ACHN (cell line): ENCODE measurements around the gene TPD52L2.
A peak's percentile ranks its signal among the peaks of the same experiment; 100 is the strongest.

Experiments
- DNase-seq: peaks from one replicate; pipeline ENCODE4 v3.0.0-alpha.2; 2015
- in situ Hi-C: cut with HindIII; loops from 2 replicates; pipeline ENCODE4 v1.10.0; 2017; ENCODE audit warnings: low sequenced_read_pairs, low pct_ligation_motif_present, low pct_unique_long_range_greater_than_20kb

The TPD52L2 gene

DNA sequence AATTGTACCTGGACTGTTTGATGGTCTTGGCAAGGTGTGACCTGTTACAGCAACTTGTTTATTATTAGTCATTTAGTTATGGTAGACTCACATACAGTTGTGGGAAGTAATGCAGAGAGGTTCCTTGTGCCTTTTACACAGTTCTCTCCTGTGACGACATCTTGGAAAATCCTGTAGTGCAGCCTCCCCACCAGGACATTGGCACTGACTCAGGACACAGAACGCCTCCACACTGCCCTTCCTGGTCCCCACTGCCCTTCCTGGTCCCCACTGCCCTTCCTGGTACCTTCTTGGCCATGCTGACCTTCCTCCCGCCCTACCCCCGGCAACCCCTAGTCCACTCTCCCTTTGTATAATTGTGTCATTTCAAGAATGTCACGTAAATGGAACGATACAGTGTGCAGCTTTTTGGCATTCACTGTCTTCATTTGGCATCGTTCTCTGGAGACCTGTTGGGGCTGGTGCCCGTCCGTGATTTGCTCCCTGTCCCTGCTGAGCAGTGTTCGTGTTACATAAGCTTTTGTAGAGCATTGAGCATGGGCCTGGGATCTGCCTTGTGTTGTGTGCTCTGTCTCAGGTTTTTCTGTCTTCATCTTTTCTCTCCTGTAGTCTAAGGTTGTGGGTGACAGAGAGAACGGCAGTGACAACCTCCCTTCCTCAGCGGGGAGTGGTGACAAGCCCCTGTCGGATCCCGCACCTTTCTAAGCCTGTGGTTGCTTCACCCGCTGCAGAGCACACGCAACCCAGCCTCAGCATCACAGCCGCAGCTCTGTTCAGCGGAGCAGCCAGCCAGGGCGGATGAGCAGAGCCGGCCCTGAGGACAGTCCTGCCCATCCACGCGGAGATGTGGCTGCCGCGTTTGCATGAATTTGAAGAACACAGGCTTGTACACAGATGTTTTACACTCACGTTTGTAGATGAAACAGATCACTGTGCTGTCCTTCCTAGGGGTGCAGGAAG lies 24.5 kb downstream of the TPD52L2 start:
- in situ Hi-C loops, result no loop called here
- no peak for DNase-seq

- no peak for DNase-seq
- in situ Hi-C loops, result no loop called here
Measured at GRCh38 chr20:63890201-63890576, 25.1 kb downstream of the TPD52L2 start.

DNA sequence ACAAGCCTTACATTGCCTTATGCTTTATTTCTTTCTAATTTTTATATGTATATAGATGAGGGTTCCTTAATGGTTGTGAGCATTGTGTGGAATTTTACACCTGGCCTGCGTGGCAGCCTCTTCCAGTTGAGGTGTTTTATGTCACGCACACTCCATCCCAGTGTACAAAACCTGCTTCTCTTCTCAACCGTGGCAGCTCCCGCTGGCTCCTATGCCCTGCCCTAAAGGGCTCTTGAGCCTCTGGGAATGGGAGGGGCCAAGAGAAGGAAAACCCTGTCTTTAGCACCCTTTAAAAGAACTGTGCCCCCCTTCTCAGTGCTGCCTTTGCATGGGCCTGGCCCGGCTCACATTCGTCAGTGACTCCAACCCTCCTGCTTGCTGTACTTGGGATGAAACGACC lies 25.5 kb downstream of the TPD52L2 start:
- in situ Hi-C loops, result no loop called here
- DNase-seq, result no peak

DNA sequence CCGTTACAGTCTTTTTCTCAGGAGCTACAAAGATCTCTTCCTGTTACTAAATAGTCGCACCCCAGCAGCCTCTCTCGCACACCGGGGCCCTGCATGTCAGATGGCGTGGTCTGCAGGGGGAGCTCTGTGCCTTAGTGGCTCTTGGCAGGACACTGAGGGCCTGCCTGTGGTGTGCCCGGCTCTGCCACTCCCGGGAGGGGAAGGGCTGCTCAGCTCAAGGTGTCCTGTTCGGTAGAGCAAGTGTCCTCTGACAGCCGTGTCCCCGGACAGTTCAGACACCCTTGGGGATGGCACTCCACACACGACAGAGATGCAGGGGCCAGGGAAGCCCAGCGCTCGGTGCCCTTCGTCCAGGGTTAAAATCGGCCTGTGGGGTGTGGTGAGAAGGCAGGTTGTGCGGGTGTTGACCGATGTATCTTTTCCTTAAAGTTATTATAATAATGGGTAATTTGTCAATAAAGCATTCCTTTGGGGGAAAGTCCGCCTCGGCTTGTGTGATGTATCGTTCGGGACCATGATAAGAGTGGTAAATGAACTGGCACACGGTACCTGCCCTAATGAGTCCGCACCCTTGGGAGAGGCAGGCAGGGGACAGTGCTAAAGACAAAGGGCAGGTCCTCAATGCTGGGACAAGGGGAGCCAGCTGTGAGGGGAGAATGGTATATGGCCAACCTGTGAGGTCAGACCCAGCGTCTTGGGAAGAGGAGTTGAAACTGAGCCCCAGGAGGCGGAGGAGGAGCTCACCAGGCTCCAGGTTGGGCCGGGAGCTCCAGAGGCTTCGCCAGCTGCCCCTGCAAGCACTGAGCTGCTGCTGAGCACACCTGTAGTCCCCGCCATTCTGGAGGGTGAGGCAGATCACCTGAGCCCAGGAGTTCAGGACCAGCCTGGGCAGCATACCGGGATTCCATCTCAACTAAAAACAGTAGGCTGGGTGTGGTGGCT lies 26.3 kb downstream of the TPD52L2 start:
- no peak for DNase-seq
- in situ Hi-C loops, result no loop called here

- in situ Hi-C loops, result no loop called here
- DNase-seq, result no peak
Measured at GRCh38 chr20:63892402-63892801, 27.3 kb downstream of the TPD52L2 start.

DNA sequence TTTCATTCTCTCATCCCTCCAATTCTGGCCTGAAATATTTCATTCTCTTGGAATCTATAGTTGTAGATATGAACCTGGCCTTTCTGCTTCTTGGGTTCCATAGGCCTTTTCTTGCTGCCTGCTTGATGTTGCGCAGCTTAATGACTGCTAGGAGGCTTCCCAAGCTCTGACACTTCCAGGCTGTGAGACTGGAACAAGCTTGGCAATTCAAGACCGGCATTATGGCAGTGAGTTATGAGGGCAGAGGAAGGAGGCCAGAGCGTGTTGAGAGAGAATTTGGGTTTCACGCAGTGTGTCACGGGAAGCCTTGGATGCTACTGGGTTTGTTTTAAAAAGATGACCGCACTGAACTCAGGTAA lies 28.9 kb downstream of the TPD52L2 start:
- in situ Hi-C loops, result no loop called here
- DNase-seq, result no peak

DNA sequence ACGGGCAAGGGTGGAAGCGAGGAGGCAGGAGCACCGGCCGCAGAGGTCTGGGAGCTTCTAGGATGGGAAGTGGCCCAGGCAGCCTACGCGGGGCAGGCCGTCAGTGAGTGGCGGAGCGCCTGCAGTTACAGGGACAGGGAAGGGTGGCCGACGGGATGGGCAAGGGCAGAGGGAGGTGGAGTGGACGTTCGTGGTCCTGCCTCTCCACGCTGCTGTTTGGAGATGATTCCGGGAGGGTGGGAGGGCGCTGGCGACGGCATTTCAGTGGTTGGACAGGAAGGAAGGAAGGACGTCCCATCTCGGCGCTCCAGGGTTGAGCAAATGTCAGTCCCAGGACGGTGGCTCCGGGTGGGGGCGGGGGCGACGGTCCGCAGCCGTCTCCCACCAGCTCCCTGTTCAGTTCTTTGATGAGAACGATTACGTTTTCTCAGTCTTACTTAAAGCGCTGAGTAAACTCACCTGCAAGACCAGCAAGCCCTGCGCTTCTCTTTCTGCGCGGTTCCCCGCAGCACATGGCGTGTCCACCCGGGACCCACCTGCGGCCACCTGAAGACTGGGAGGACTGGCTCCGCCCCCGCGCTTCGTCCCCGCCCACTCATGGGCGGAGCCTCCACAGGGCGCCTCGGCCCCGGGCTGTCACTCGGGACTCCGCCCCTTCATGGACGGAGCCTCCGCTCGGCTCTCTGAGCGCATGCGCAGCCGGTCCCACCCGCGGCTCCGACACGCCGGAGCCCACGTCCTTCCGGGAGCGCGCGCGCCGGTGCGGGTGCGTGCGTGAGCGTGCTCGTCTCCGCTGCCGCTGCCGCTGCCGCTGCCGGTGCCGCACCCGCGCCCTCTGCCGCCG lies 29.5 kb downstream of the TPD52L2 start, which contains the start of gene DNAJC5:
TSS of gene DNAJC5 (plus strand) at position 769 of the 844 bp plus-strand sequence. CDS start 33,220 bp downstream, outside the sequence.
- DNase-seq, result peak; percentile 86
- in situ Hi-C loops, result no loop called here

- in situ Hi-C loops, result no loop called here
- DNase-seq, result no peak
Measured at GRCh38 chr20:63895202-63895951, 30.3 kb downstream of the TPD52L2 start.

- peak; percentile 18 for DNase-seq
- in situ Hi-C loops, result no loop called here
Measured at GRCh38 chr20:63895952-63896263, 30.8 kb downstream of the TPD52L2 start.

DNA sequence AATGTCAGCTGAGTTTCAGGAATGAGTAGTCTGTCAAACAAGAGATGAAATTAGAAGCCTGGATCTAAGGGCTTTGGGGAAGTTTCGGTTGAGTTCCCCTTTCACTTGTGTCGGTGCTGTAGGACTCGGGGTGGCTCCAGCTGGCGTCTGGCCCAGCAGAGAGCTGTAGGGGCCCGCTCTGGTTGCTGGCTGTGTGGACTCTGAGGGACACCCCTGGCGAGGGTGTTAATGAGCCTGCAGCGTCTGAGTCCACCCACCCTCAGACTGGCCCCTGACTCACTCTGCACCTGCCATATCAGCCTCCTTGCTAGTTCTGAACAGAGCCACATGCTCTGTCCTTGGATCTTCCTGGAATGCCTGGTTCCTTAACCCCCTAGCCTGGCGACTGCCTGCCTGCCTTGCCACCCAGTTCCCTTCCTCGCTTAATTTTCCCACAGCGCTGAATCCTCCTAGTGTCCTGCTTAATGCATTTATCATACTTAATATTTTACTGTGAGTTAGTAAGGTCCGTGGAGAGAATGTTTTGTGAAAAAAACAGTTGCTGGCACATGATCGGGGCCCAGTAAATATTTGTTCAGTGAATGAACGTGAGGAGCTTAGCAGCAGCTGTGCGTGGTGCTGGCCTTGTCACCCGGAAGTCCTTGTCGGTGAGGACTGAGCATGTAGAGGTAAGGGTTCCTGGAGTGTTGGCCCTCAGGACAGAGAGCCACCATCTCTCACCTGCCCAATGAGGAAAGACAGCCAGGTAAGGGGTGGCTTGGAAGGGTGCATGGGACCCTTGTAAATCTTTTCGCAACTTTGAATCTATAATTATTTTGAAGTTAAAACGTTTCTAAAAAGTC lies 31.4 kb downstream of the TPD52L2 start:
- in situ Hi-C loops, result no loop called here
- peak; percentile 40 for DNase-seq

- in situ Hi-C loops, result no loop called here
- DNase-seq, result no peak
Measured at GRCh38 chr20:63897978-63898561, 33.0 kb downstream of the TPD52L2 start.

DNA sequence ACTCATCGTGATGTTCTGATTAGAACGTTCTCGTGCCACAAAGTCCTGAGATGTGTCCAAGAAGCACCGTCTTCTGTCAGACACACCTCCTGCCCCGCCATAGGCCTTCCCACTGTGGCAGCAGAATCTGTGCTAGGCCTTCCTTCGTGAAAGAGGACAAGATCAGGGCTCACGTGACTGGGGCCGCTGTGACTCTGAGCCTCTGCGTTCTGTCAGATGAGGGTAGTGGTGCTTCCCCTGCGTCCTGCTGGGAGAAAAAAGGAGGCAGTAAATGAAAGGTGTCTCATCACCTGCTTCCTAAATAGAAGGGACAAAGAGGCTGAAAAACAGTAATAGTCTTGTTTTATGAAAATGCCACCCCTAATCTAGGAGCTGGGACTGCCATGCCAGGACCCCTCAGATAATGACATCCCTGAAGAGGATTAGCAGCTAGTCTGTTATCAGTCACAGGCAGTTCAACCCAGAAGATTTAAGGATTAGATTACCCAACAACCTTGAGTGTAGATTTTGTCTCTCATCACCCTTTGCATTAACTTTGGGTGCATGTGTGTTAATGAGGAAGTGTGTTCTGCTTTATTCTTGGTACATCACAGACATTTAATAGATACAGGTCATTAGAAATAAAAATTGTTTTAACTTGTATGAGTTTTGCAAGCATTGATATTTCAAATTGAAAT lies 34.0 kb downstream of the TPD52L2 start:
- in situ Hi-C loops, result no loop called here
- no peak for DNase-seq

- DNase-seq, result no peak
- in situ Hi-C loops, result no loop called here
Measured at GRCh38 chr20:63900413-63900812, 35.3 kb downstream of the TPD52L2 start.

DNA sequence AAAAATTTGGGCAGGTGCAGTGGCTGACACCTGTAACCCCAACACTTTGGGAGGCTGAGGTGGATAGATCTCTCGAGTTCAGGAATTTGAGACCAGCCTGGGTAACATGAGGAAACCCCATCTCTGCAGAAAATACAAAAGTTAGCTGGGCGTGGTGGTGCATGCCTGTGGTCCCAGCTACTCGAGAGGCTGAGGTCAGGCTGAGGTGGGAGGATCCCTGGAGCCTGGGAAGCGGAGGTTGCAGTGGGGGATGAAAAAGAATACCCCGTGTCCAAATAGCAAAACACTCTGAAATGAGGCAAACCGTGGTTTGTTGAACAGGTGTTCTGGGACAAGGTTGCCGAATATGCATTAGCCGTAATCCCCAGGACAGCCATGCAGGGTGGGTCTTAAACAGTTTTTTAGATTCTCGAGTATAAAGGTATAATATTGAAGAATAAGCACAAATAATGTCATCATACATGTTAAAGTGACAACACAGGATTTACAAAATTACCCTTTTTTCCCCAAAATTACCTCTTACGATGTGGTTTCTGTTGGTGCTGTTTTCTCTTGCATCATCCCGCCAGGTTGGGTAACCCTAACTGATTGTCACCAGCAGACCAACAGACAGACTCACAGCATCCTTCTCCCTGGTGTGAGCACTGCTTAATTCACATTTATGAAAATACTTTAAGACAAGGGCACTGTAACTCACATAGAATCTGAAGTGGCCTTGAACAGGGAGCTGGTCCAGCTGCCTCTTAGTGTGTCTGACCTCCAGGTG lies 38.9 kb downstream of the TPD52L2 start:
- DNase-seq, result no peak
- in situ Hi-C loops, result no loop called here

DNA sequence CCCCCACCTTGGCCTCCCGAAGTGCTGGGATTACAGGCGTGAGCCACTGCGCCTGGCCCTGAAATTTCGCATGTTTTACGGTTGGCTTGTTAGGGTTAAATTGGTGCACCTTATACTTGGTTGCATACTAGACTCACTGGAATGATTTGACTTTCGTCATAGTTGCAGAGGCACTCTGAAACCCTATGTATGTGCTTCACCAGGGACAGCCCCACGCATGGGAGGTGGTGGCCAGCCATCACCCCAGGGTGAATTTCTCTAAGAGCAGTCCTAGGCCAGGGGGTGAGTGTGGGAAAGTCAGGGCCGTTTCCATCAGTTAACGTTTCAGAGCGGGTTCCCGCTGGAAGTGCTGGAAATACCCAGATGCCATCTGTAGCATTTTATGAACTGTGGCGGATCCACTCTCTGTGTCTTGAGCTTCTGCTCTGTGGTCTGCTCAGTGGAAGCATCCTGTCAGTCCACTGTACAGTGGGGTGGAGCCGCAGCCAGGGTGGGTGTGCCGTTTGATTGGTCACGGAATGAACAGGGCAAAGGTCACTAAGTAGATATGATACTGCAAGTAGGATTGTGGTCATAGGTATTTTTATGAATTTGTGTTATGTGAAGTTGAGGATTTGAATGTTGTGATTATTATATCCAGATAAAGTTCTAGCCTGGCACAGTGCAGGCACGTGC lies 43.1 kb downstream of the TPD52L2 start:
- in situ Hi-C loops, result no loop called here
- no peak for DNase-seq
